HuH-7 (cell line): ENCODE results near the gene TRIM34.
"Not testable (repeated sequence)": the region's sequence is repeated elsewhere in the genome, so short reads cannot be mapped to it uniquely, and the experiment has no call there.

Experiments used
- DNase-seq: peaks from one replicate; pipeline ENCODE4 v3.0.0; 2011; ENCODE audit warnings: low spot score

TRIM34 gene

DNA sequence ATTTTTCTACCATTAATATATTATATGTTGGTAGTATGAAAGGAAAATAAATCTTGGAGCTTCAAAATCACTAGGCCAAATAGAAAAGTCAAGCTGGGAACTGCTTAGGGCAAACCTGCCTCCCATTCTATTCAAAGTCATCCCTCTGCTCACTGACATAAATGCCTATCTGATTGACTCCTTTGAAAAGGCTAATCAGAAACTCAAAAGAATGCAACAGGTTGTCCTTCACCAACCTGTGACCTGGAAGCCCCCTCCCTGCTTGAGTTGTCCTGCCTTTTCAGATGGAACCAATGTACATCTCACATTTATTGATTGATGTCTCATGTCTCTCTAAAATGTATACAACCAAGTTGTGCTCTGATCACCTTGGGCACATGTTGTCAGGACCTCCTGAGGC, 3.2 kb upstream of the TRIM34 start:
- no peak for DNase-seq

DNA sequence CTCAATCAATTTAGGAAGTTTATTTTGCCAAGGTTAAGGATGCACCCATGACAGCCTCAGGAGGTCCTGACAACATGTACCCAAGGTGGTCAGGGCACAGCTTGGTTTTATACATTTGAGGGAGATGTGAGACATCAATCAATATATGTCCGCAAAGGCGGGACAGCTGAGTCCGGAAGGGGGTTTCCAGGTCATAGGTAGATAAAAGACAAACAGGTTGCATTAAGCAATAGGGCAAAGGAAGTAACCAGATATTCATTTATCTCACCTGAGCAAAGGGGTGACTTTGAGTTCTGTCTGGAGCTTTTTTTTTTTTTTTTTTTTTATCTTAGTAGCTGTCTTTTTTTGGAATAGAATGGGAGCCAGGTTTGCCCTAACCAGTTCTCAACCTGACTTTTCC, 2.0 kb upstream of the TRIM34 start:
- DNase-seq: no peak

DNA sequence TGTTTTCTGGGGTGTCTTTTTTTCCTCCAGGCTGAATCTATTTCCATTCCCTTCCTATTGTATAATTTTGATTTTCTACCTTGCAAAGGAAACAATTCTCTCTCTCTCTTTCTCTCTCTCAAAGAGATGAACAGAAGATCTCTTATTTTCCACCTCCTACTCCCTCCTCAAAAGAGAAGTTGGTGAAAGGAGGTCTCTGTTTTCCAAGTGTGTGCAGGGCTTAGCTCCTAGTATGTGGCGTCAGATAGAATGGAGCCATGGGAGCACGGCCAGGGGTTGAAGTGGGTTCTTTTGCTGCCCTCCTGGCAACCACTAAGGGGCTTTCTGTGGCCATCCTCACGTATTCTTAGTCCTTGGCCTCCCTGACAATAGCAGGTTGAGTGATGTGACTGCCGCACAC, 480 bp downstream of the TRIM34 start:
- no peak for DNase-seq

DNA sequence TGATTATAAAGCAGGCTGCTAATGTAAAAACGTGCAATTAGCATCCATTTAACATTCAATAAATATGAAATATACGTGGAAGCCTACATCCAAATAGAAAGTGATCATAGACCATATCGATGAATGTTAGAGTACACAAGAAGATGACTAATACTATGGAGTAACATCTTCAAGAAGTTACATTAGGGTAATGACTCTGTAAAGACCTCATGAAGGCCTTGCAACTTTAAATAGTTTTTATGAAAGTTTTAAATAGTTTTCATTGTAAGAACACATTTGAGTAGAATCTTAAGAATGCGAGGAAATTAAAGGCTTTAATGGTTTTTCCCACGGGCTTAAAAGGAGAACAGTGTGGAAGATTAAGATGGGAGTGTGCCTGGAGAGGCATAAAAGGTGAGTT, 1.4 kb downstream of the TRIM34 start:
- no peak for DNase-seq

DNA sequence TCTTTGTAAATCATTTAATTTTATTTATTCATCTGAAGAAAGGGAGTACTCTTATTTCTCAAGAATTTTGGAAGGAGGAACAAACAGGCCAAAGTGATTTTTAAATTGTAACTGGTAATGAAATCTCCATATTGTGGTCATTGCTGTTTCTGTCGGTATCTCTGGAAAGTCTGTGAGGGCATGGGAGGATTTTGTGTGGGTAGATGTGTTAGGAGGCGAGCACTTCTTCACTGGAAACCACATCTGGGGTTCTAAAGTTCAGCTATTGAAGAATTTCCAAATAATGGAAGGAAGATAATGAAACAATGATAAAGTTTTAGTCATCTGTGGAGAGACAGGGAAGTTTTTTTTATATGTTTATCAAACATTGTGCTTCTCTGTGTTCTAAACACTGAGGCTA, 6.6 kb downstream of the TRIM34 start:
- no peak for DNase-seq

- DNase-seq: no peak
Observed at GRCh38 chr11:5631969-5632635, 7.3 kb downstream of the TRIM34 start.

- no peak for DNase-seq
Observed at GRCh38 chr11:5639953-5640352, 15.2 kb downstream of the TRIM34 start.

GRCh38 chr11:5643585-5643984, 18.8 kb downstream of the TRIM34 start:
- no peak for DNase-seq

DNA sequence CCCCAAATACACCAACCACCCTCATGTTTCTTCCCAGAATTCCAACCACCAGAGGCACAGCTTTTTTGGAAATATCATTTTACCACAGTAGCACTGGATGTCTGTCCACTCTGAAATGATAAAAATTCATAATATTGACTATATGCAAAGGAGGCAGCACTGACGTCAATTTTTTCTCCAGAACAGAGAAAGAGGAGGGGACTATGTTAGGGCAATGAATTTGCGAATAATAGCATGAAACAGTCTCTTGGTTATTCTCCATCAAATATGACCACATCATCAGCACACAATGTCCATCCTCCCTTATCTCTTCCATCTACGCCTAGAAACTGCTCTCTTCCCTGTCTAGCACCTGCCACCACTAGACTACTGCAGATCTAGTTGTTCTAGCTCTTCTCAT, 21.3 kb downstream of the TRIM34 start:
- no peak for DNase-seq

DNA sequence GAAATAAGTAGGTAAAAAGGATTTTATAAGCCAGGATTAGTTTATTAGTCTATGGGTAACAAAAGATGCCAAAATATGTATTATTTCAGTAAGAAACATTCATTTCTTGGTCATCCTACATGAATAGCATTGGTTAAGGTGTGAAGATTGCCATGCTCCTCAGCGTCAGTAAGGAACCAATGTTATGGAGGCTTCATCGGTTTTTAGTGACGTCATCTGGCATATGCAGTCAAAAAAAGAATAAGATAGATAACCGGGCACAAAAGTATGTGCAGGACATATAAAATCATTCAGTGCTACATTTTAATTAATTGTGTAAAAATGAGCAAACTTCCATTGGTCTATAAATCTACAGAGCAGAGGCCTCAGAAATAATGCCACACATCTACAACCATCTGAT, 30.7 kb downstream of the TRIM34 start:
- no peak for DNase-seq

DNA sequence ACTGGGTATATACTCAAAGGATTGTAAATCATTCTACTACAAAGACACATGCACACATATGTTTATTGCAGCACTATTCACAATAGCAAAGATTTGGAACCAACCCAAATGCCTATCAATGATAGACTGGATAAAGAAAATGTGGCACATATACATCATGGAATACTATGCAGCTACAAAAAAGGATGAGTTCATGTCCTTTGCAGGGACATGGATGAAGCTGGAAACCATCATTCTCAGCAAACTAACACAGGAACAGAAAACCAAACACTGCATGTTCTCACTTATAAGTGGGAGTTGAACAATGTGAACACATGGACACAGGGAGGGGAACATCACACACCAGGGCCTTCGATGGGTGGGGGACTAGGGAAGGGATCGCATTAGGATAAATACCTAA, 32.2 kb downstream of the TRIM34 start:
- DNase-seq: not testable (repeated sequence)

GRCh38 chr11:5658318-5658717, 33.5 kb downstream of the TRIM34 start:
- DNase-seq: no peak

GRCh38 chr11:5663511-5663910, 38.7 kb downstream of the TRIM34 start:
- no peak for DNase-seq

GRCh38 chr11:5665051-5665570, 40.3 kb downstream of the TRIM34 start:
- DNase-seq: no peak

- DNase-seq: no peak
Observed at GRCh38 chr11:5665746-5666401, 41.1 kb downstream of the TRIM34 start.

- DNase-seq: no peak
Observed at GRCh38 chr11:5666402-5666793, 41.6 kb downstream of the TRIM34 start.

- DNase-seq: no peak
Observed at GRCh38 chr11:5671831-5672230, 47.0 kb downstream of the TRIM34 start.

GRCh38 chr11:5674391-5674790, 49.6 kb downstream of the TRIM34 start:
- DNase-seq: no peak

GRCh38 chr11:5679811-5680210, 55.0 kb downstream of the TRIM34 start:
- no peak for DNase-seq

DNA sequence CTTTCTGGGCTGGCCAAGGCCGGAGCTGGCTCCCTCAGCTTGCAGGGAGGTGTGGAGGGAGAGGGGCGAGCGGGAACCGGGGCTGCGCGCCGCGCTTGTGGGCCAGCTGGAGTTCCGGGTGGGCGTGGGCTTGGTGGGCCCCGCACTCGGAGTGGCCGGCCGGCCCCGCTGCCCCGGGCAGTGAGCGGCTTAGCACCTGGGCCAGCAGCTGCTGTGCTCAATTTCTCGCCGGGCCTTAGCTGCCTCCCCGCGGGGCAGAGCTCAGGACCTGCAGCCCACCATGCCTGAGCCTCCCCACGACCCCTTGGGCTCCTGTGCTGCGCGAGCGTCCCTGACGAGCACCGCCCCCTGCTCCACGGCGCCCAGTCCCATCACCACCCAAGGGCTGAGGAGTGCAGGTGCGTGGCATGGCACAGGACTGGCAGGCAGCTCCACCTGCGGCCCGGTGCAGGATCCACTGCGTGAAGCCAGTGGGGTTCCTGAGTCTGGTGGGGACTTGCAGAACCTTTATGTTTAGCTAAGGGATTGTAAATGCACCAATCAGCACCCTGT, 58.2 kb downstream of the TRIM34 start:
- not testable (repeated sequence) for DNase-seq

- DNase-seq: not testable (repeated sequence)
Observed at GRCh38 chr11:5683620-5684019, 58.8 kb downstream of the TRIM34 start.

GRCh38 chr11:5684036-5684645, 59.3 kb downstream of the TRIM34 start:
- no peak for DNase-seq
